VCaP (cell line): ENCODE data around the gene SERPINF2.

Source experiments
- H3K27ac ChIP-seq: fragments of 450-650 bp; 2 replicates; pipeline ENCODE4 v1.5.1; 2017
- CTCF ChIP-seq: fragments of 450-650 bp; conservative IDR thresholded peaks from 2 replicates; pipeline ENCODE4 v1.5.1; 2017; ENCODE audit warnings: mild to moderate bottlenecking, moderate library complexity

SERPINF2 gene

GRCh38 chr17:1727258-1727789 is 15.3 kb upstream of the SERPINF2 start:
- no peak overlapping the region for H3K27ac ChIP-seq
- TF ChIP-seq CTCF = no peak

- TF ChIP-seq CTCF = no peak
- H3K27ac ChIP-seq = no peak overlapping the region
Observed at GRCh38 chr17:1727876-1728630, 14.6 kb upstream of the SERPINF2 start.

GRCh38 chr17:1729966-1730325 is 12.7 kb upstream of the SERPINF2 start:
- no peak overlapping the region for H3K27ac ChIP-seq
- no peak for TF ChIP-seq CTCF

- H3K27ac ChIP-seq = no peak overlapping the region
- no peak for TF ChIP-seq CTCF
Observed at GRCh38 chr17:1730326-1731193, 12.1 kb upstream of the SERPINF2 start.

GRCh38 chr17:1731194-1731506 is 11.5 kb upstream of the SERPINF2 start:
- no peak for TF ChIP-seq CTCF
- no peak overlapping the region for H3K27ac ChIP-seq

- H3K27ac ChIP-seq = no peak overlapping the region
- no peak for TF ChIP-seq CTCF
Observed at GRCh38 chr17:1732241-1732832, 10.3 kb upstream of the SERPINF2 start.

- no peak overlapping the region for H3K27ac ChIP-seq
- TF ChIP-seq CTCF = no peak
Observed at GRCh38 chr17:1732833-1733321, 9.8 kb upstream of the SERPINF2 start.
